ENCODE measurements around the gene SNX21. TPM values are rescaled to one million over a fixed set of nuclear protein-coding genes. Genes with fewer than 3 reads are reported as not detected.

SNX21 gene
- total RNA-seq, 3 donors from 2014 or later (not counting 1 experiment from before 2014, with no cell fraction given), result 0.99 to 1.7 (median 1.2) TPM

GRCh38 chr20:45834797-45835161 lies 1.2 kb downstream of the SNX21 start:
- Histone ChIP-seq H3K4me1 (ENCODE audit: control insufficient read depth, insufficient read depth, low read length) (peaks cover 20% of the 10 kb centered on the region), H3K4me3 (ENCODE audit: low read length) (no peak overlapping the region), H3K27me3 (ENCODE audit: control insufficient read depth, insufficient read depth, low read length) (no peaks in the 10 kb centered on the region), H3K27ac (ENCODE audit: low read length) (no peak overlapping the region), H3K9me3 (ENCODE audit: control insufficient read depth, insufficient read depth, low read length) (no peaks in the 10 kb centered on the region), H3K36me3 (ENCODE audit: control insufficient read depth, insufficient read depth, low read length) (no peaks in the 10 kb centered on the region)
- no peaks in the 10 kb centered on the region for H3K36me3 Mint-ChIP-seq
- DNase-seq (no peak), ATAC-seq (no peak)
- peaks cover 7 to 12% of the 10 kb centered on the region in 2 donors for H3K4me1 Mint-ChIP-seq
- intact Hi-C loops (cut with micrococcal nuclease), result no loop called here
- H3K4me3 Mint-ChIP-seq, result peak overlapping the region; percentile 74
- TF ChIP-seq CTCF (IDR thresholded peaks at IDR 0.05), result no peak
- WGBS (ENCODE audit: insufficient coverage), result 95% methylated on average over 14 of the region's 14 CpGs
- peaks cover 0 to 5% of the 10 kb centered on the region in 2 donors for H3K27me3 Mint-ChIP-seq (ENCODE audit: low read depth in 2 of 2)
- H3K27ac Mint-ChIP-seq, result no peak overlapping the region
- H3K9me3 Mint-ChIP-seq, result no peaks in the 10 kb centered on the region

GRCh38 chr20:45835329-45835765 lies 1.7 kb downstream of the SNX21 start:
- 86% methylated on average over 3 of the region's 3 CpGs for WGBS (ENCODE audit: insufficient coverage)
- Mint-ChIP-seq H3K27me3 (ENCODE audit: low read depth in 2 of 2) (peaks cover 0 to 3% of the 10 kb centered on the region in 2 donors), H3K9me3 (no peaks in the 10 kb centered on the region), H3K27ac (no peak overlapping the region), H3K4me1 (peaks cover 7 to 12% of the 10 kb centered on the region in 2 donors), H3K36me3 (no peaks in the 10 kb centered on the region), H3K4me3 (peak overlapping the region; percentile 74)
- no peaks in the 10 kb centered on the region for H3K27me3 ChIP-seq (ENCODE audit: control insufficient read depth, insufficient read depth, low read length)
- no peak for ATAC-seq
- no peak overlapping the region for H3K4me3 ChIP-seq (ENCODE audit: low read length)
- H3K9me3 ChIP-seq (ENCODE audit: control insufficient read depth, insufficient read depth, low read length), result no peaks in the 10 kb centered on the region
- intact Hi-C loops (cut with micrococcal nuclease), result no loop called here
- DNase-seq, result no peak
- no peaks in the 10 kb centered on the region for H3K36me3 ChIP-seq (ENCODE audit: control insufficient read depth, insufficient read depth, low read length)
- no peak for TF ChIP-seq CTCF (IDR thresholded peaks at IDR 0.05)
- no peak overlapping the region for H3K27ac ChIP-seq (ENCODE audit: low read length)
- peaks cover 20% of the 10 kb centered on the region for H3K4me1 ChIP-seq (ENCODE audit: control insufficient read depth, insufficient read depth, low read length)

- Histone ChIP-seq H3K9me3 (ENCODE audit: control insufficient read depth, insufficient read depth, low read length) (no peaks in the 10 kb centered on the region), H3K27ac (ENCODE audit: low read length) (no peak overlapping the region), H3K27me3 (ENCODE audit: control insufficient read depth, insufficient read depth, low read length) (no peaks in the 10 kb centered on the region), H3K36me3 (ENCODE audit: control insufficient read depth, insufficient read depth, low read length) (no peaks in the 10 kb centered on the region), H3K4me3 (ENCODE audit: low read length) (no peak overlapping the region), H3K4me1 (ENCODE audit: control insufficient read depth, insufficient read depth, low read length) (peaks cover 20% of the 10 kb centered on the region)
- no peak overlapping the region for H3K27ac Mint-ChIP-seq
- 94% methylated on average over 5 of the region's 5 CpGs for WGBS (ENCODE audit: insufficient coverage)
- H3K4me1 Mint-ChIP-seq, result peaks cover 7 to 12% of the 10 kb centered on the region in 2 donors
- H3K36me3 Mint-ChIP-seq, result no peaks in the 10 kb centered on the region
- DNase-seq, result no peak
- peaks cover 0 to 2% of the 10 kb centered on the region in 2 donors for H3K27me3 Mint-ChIP-seq (ENCODE audit: low read depth in 2 of 2)
- H3K4me3 Mint-ChIP-seq, result no peak overlapping the region
- intact Hi-C loops (cut with micrococcal nuclease), result no loop called here
- TF ChIP-seq CTCF (IDR thresholded peaks at IDR 0.05), result no peak
- no peaks in the 10 kb centered on the region for H3K9me3 Mint-ChIP-seq
- ATAC-seq, result no peak
Observed at GRCh38 chr20:45835825-45836224, 2.2 kb downstream of the SNX21 start.

- no peaks in the 10 kb centered on the region for H3K9me3 Mint-ChIP-seq
- ATAC-seq, result no peak
- no peak overlapping the region for H3K27ac ChIP-seq (ENCODE audit: low read length)
- no peak for DNase-seq
- peaks cover 0 to 2% of the 10 kb centered on the region in 2 donors for H3K27me3 Mint-ChIP-seq (ENCODE audit: low read depth in 2 of 2)
- no peaks in the 10 kb centered on the region for H3K9me3 ChIP-seq (ENCODE audit: control insufficient read depth, insufficient read depth, low read length)
- H3K27ac Mint-ChIP-seq, result no peak overlapping the region
- H3K4me3 ChIP-seq (ENCODE audit: low read length), result no peak overlapping the region
- H3K36me3 Mint-ChIP-seq, result no peaks in the 10 kb centered on the region
- intact Hi-C loops (cut with micrococcal nuclease), result no loop called here
- no peaks in the 10 kb centered on the region for H3K27me3 ChIP-seq (ENCODE audit: control insufficient read depth, insufficient read depth, low read length)
- H3K4me1 Mint-ChIP-seq, result peaks cover 7 to 12% of the 10 kb centered on the region in 2 donors
- peaks cover 23% of the 10 kb centered on the region for H3K4me1 ChIP-seq (ENCODE audit: control insufficient read depth, insufficient read depth, low read length)
- TF ChIP-seq CTCF (IDR thresholded peaks at IDR 0.05), result no peak
- peaks cover 3% of the 10 kb centered on the region for H3K36me3 ChIP-seq (ENCODE audit: control insufficient read depth, insufficient read depth, low read length)
- WGBS (ENCODE audit: insufficient coverage), result 100% methylated on average over 1 of the region's 1 CpG
- H3K4me3 Mint-ChIP-seq, result no peak overlapping the region
Observed at GRCh38 chr20:45836841-45837240, 3.2 kb downstream of the SNX21 start.

All from natural killer cell (primary cell).